LNCaP clone FGC (cell line): ENCODE measurements around the gene DDX5.

ENCODE experiments used
- DNase-seq: peaks from one replicate; pipeline ENCODE4 v3.0.0-alpha.2; 2011; ENCODE audit warnings: low read depth
- H3K4me3 ChIP-seq: 2 replicates; pipeline ENCODE4 v1.5.1; 2011; ENCODE audit warnings: mild to moderate bottlenecking, low read depth, low read length, control low read depth
- TF ChIP-seq, protein P1 (sequence below): IDR thresholded peaks from 2 replicates; pipeline ENCODE4 v1.5.1; 2012; ENCODE audit warnings: mild to moderate bottlenecking; ENCODE audit not compliant: control insufficient read depth, insufficient read depth; ENCODE audit errors: extremely low read depth

The DDX5 gene

DNA sequence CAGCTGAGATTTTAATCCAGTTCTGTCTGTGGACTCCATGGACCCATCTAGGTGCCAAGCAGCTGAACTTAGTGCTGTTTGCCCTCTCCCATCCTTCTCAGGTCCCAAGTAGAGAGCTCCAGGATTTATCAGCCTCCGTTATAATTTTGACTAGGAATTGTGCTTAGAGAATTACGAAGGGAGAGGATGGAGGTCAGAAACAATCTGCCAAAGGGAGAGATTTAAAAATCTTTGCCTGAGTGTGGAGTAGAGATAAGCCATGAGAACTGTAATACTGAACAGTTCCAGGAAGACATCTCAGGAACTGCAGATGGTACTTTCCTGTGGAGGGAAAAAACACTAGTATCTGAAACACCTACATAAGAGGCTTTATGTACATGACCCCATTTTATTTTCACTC is 27.7 kb upstream of the DDX5 start:
- no peak overlapping the region for H3K4me3 ChIP-seq
- no peak for DNase-seq

DNA sequence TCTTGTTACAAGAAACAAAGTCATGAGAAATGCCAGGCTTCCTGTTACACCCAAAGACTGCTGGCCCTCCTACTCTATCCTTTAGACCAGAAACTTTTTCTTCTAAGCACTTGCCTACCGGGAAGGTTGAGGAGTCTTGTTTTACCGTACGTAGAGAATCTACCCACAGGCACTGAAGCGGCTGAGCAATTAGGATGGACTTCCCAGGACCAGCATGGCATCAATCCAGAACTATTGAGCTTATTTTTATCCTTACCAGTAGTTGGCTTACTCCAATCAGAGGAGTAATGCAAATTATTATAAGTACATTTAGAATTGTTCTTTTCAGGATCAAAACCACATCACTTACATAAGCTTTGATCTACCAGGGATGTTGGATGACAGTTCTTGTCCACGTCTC is 26.3 kb upstream of the DDX5 start:
- DNase-seq, result no peak
- TF ChIP-seq, protein P1, sequence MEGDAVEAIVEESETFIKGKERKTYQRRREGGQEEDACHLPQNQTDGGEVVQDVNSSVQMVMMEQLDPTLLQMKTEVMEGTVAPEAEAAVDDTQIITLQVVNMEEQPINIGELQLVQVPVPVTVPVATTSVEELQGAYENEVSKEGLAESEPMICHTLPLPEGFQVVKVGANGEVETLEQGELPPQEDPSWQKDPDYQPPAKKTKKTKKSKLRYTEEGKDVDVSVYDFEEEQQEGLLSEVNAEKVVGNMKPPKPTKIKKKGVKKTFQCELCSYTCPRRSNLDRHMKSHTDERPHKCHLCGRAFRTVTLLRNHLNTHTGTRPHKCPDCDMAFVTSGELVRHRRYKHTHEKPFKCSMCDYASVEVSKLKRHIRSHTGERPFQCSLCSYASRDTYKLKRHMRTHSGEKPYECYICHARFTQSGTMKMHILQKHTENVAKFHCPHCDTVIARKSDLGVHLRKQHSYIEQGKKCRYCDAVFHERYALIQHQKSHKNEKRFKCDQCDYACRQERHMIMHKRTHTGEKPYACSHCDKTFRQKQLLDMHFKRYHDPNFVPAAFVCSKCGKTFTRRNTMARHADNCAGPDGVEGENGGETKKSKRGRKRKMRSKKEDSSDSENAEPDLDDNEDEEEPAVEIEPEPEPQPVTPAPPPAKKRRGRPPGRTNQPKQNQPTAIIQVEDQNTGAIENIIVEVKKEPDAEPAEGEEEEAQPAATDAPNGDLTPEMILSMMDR, result no peak
- no peak overlapping the region for H3K4me3 ChIP-seq

More for the DNA sequence above, 27.7 kb upstream of the DDX5 start:
- TF ChIP-seq, protein P1, result no peak

DNA sequence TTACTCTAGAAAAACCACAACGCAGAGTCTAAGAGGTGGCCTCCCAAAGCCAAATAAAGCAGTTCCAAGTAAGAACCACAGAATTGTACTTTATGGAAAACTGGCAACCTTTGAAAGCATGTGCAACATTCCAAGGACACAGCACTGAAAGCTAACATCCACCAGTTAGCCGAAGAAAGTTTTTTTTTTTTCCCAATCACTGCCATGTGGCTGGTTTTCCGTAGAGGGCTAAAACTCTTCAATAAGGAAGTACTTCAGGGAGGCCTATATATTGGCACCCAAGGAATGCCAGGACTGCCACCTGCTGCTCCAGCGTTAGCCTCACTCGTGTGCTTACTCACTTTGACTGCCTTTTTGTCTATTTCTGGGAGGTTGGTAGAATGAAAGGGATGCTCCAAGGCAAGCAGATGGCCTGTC is 25.9 kb upstream of the DDX5 start:
- TF ChIP-seq, protein P1, result no peak
- DNase-seq, result no peak
- no peak overlapping the region for H3K4me3 ChIP-seq

DNA sequence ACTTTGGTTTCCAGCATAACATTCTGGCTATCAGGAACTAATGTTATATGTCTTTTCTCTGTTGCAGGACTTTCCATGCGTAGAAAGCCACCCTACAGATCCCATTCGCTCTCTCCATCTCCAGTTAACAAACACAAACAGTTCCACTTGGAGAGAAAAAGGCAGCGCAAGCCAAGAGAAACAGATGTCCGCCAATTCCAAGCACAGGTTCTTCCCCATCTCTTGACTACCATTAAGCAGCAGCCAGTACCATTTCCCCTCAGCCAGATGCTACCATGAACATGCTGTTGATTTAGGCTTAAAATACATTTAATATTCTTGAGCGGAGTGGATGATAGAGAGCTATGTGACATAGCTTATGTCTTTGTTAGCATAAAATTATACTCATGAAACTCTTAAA is 23.1 kb upstream of the DDX5 start:
- DNase-seq, result no peak
- no peak overlapping the region for H3K4me3 ChIP-seq
- TF ChIP-seq, protein P1, result no peak

DNA sequence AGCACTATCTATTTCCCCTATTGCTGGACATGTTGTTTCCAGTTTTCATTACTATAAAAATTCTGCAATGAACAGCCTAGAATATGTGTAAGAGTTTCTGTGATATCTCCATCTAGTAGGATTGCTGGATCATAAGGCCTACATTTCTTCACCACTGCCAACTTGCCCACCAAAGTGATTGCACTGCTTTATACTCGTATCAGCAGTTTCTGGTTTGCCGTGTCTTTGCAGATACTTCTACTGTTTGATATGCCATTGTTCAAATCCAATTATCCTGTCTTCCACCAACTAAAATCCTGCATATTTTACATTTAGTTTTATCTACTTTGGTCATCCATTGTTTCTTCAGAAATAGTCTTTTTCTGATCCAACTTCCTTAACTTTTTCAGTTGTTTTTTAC is 21.8 kb upstream of the DDX5 start:
- no peak overlapping the region for H3K4me3 ChIP-seq
- no peak for DNase-seq
- TF ChIP-seq, protein P1, result no peak

DNA sequence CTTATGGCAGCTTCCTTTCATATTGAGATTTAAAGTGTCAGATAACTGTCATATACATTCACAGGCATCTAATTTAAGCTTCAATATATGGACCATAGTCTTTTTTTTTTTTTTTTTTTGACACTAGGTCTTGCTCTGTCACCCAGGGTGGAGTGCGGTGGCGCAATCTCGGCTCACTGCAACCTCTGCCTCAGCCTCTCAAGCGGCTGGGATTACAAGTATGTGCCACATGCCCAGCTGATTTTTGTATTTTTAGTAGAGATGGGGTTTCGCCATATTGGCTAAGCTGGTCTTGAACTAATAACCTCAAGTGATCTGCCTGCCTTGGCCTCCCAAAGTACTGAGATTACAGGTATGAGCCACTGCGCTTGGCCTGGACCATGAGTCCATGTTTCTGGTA is 14.3 kb upstream of the DDX5 start:
- TF ChIP-seq, protein P1, result no peak
- no peak overlapping the region for H3K4me3 ChIP-seq
- DNase-seq, result no peak

DNA sequence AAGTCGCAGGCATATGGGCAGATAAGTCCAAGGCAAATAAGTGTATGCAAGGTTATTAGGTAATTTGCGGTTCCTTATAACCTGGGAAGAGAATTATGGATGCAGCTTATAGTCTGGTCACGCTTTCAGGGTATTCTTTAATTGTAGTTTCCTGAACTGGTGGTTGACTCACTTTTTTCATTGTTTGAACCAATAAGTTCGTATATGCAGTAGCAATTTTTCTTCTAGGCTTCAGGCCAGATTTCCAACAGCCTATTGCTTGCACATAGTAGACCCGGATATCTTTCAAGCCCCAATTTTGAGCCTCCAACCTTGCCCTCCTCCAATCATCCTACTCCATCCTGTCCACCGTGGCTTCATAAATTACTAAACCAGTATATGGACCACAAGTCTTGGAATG is 13.5 kb upstream of the DDX5 start:
- no peak for DNase-seq
- no peak overlapping the region for H3K4me3 ChIP-seq
- TF ChIP-seq, protein P1, result no peak
